ENCODE data around the gene BCORL1.

The BCORL1 gene

DNA sequence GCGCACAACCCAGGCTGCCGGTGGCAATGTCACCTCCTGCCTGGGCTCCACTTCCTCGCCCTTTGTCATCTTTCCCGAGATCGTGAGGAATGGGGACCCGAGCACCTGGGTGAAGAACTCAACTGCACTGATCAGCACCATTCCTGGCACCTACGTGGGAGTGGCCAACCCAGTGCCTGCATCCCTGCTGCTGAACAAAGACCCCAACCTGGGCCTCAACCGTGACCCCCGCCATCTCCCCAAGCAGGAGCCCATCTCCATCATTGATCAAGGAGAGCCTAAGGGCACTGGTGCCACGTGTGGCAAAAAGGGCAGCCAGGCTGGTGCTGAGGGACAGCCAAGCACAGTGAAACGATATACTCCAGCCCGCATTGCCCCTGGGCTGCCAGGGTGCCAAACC lies 32.3 kb downstream of the BCORL1 start:
- DNase-seq: no peak

DNA sequence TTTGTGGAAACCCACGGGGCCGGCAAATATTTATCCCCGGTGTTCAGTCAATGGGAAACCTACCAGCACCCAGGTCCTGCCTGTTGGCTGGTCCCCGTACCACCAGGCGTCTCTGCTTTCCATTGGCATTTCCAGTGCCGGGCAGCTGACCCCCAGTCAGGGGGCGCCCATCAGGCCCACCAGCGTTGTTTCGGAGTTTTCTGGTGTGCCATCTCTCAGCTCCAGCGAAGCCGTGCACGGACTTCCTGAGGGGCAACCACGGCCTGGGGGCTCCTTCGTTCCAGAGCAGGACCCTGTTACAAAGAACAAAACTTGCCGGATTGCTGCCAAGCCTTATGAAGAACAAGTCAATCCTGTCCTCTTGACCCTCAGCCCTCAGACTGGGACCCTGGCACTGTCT lies 32.7 kb downstream of the BCORL1 start:
- DNase-seq: no peak

DNA sequence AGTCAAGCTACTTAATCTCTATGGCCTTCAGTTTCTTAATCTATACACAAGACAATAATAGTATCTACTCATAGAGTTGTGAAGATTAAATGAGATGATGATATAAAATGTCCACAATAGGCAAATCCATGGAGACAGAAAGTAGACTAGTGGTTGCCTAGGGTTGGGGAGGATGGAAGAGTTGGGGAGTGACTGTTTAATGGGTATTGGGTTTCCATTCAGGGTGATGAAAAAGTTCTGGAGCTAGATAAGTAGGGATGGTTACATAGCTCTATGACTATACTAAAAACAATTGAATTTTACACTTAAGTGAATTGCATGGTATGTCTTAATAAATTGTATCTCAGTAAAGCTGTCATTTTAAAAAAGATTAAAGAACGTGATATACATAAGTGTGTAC lies 35.7 kb downstream of the BCORL1 start:
- DNase-seq: no peak

GRCh38 chrX:130020661-130021324 lies 38.4 kb downstream of the BCORL1 start:
- DNase-seq: no peak

DNA sequence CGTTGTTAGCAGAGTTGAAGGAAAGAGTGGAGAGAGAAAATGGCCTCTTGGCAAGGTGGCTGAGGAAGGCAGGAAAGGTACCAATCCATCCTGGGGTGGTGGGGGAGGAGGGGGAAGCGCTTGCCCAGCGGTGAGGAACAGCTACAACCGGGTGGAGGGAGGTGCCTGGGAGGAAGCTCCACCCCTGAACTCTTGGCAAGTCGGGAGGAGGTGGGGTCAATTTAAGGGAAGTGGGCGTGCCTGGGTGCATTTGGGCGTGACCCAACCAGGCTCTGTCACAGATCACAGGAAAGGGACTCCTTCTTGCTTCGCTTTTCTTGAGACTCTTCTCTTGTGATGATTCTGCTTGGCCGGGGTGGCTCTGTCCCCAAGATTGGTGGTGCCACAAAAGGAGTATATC lies 41.7 kb downstream of the BCORL1 start:
- DNase-seq: no peak

GRCh38 chrX:130025256-130025655 lies 42.8 kb downstream of the BCORL1 start:
- no peak for DNase-seq

- DNase-seq: no peak
Measured at GRCh38 chrX:130027569-130027968, 45.1 kb downstream of the BCORL1 start.

GRCh38 chrX:130028196-130028595 lies 45.8 kb downstream of the BCORL1 start:
- DNase-seq: peak; percentile 1

- DNase-seq: no peak
Measured at GRCh38 chrX:130030826-130031225, 48.4 kb downstream of the BCORL1 start.

- DNase-seq: no peak
Measured at GRCh38 chrX:130032552-130032951, 50.1 kb downstream of the BCORL1 start.

- DNase-seq: no peak
Measured at GRCh38 chrX:130034178-130034577, 51.7 kb downstream of the BCORL1 start.

- no peak for DNase-seq
Measured at GRCh38 chrX:130039847-130040246, 57.4 kb downstream of the BCORL1 start.

DNA sequence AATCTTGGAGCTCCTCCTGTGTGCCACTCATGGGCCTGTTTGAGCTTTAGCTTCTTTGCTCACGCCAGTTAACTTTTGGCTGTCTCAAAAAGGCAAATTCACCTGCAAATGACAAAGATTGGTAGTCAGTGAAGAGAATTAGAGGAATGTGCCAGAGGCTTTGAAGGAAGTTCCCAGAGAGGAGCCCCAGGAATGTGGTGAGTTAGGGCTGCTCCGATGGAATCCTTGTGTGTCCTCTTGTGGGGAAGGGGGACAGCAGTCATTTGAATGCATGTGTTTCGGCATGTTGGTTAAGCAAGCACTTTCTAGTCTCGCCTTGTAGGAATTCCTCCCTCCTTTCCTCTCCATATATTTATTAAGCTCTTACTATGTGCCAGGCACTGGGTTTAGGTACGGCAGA lies 65.0 kb downstream of the BCORL1 start:
- no peak for DNase-seq

DNA sequence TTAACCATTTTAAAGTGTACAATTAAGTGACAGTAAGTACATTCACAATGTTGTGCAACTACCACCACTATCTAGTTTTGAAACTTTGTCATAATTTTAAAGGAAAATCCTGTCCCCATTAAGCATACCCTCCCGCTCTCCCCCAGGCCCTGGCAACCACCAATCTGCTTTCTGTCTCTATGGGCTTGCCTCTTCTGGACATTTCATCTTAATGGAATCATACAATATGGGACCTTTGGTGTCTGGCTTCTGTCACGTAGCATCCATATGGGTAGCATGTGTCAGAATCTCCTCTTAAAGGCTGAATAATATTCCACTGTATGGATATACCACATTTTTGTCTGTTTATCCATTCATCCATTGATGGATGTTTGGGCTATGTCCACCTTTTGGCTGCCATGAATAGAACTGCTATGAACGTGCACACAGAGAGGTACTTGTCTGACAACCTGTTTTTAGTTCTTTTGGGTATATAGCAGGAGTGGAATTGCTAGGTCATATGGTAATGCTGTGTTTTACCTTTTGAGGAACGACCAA lies 66.3 kb downstream of the BCORL1 start:
- DNase-seq: no peak

DNA sequence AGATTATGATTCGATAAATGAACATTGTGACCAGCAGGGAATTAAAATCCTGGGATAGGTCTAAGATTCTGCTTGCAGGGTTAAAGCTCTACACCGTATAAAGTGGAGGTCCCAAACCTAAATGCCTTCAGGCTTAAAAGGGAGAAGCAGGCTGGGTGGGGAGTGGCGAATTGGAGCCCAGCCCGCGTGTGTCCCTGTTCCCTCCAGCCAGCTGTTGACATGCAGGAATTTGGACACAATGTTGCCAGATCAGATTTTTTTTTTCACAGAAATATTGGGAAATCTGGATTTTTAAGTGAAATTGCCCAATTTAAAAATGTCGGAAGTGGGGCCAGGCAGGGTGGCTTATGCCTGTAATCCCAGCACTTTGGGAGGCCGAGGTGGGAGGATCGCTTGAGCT lies 67.4 kb downstream of the BCORL1 start:
- no peak for DNase-seq

DNA sequence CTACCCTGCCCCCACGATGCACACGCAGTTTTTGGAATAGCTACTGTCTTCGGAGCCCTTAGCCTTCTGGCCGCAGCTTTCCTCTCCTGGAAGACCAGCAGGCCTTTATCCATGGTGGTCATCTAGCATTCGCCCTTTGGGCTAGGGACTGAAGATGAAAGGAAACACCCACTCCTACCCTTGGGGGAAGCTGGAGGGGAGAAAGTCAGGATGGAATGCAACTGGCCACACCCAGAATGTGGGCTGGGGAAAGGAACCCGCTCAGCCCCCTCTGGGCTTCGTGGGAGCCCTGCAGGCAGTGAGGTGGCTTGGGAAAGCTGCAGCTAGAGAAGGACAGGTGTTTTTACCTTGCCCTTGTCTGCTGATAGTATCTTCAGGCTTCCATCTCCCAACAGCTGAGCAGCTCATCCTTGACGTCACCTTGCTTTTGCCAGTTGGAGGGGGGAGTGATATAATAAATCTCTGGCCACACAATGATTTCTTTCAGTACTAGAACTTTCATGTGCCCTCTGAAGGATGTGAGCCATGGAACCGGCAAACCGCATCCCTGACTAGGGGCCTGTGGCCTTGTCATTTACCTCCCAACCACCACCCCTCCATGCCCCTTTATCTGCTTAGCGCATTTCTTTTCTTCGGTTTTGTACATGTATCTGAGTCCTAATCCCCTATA lies 68.9 kb downstream of the BCORL1 start:
- no peak for DNase-seq

- no peak for DNase-seq
Measured at GRCh38 chrX:130053236-130053635, 70.8 kb downstream of the BCORL1 start.

DNA sequence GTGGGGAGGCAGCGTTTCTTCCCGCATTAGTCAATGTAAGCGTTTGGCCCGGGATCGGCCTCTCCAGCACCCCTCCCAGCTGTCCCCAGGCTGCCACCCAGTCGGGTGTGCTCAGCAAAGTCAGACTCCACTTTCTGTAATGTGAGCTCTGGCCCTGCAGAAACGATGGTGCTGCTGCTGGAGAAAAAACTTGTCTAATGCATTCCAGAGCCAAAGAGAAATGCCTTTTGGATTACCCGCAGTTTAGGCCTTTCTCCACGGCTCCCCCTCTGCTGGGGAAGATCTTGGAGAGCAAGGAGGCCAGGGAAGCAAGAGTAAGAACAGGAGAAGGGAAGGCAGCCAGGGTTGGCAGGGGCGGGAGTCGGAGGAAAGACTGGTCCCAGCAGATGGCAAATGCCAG lies 72.7 kb downstream of the BCORL1 start:
- no peak for DNase-seq

- no peak for DNase-seq
Measured at GRCh38 chrX:130055899-130056298, 73.5 kb downstream of the BCORL1 start.

DNA sequence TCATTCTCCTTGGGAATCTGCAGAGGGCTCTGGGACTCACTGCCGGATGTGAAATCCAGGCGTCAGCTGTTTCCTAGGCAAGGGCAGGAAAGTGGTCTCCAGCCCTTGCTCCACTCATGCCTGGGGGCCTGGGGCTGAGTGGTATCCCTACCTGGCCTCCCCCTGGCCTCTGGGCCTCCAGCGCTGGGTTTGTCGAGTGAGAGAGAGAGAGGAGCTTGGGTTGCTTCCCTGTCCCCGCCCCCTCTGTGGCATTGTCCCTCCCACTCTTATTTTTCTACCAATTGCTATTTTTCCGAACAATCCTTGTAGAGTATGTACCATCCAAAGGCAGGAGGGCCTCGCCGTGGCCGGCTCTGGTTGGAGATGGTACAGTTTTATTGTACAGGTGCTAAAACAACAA lies 74.8 kb downstream of the BCORL1 start:
- no peak for DNase-seq

DNA sequence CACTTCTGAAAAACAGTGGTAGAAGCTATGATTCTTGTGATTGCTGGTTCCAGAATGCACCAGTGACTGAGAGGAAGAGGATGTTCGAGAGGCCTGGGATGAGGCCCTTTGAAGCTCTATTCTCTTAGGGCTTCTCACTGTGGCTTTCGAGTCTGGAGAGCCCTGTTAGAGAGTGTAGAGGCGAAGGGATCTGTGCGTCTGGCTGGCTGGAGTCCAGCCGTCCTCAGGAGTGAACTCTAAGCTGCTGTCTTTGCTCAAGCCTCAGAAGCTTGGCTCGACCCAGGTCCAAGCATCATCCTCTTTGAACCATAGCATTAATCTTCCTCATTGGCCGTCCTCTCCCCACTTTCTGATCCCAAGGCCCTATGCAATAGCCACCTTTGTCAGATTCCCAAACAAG lies 76.2 kb downstream of the BCORL1 start:
- DNase-seq: no peak

DNA sequence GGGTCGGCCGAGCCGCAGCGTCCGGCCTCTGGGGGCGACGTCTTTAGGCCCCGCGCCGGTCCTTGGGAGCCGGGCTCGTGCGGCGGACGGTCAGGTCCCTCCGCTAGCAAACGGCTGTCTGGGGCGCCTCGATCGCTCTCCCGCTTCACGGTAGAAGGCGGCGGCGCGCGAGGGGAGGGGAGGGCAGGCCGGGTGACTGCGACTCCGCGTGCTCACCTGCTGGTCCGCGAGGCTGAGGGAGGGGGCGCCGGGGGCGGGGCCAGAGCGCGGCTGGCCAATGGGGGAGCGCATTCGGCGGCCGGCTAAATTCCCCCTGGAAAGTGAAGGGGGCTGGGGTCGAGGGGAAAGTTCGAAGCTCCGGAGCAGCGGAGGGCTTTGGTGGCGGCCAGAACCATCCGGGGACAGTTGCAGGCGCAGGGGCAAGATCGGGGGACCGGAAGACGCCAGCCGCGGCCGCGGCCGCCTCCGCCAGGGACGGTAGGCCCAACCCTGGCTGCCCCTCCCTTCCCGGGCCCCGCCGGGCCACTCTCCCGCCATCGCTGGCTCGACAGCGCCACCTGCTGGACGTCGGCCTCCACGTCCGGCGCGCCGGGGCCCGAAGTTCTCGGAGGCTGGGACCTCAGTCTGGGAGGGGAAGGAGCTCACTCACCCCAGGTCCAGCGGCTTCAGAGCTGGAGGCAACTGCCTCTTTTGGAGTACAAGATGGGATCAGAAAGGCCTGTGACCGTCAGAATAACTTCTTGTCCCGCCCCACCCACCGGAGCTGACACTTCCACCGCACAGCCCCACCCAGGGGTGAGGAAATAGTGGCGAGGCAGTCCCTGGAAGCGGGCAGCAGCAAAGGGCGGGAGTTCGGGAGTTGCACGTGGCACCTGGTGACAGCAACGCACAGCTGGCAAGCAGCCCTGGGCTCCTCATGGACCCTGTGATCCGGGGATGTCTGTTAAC lies 78.0 kb downstream of the BCORL1 start:
- peak; percentile 49 for DNase-seq

DNA sequence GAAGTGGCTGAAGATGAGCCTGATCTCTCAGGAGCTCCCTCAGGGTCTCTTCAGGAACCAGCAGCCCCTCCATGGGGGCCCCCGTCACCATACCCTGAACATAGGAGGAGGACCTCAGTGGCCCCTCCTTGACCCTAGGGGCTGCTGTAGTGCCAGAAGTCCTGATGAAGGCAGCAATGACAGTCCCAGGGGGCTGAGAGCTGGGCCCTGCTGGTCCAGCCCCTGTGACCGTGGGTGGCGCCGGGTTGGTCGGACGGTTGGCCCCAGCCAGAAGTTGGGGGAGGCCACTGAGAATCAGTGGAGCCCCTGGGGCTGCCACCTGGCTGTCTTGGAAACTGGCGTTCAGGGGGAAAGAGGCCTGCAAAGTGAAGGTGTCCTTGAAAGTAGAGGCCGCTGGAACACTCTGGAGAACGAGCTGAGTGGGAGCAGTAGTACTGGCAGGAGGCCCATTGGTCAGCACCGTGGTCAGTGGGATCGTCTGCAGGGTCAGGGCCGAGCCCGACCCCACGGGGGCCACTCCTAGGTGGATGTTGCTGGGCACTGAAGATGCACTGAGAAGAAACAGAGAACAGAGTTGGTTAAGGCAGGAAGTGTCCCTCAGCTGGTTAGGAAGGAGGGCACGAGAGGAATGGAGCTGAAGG lies 84.7 kb downstream of the BCORL1 start:
- DNase-seq: no peak

Data from NCI-H526 treated with DMSO at 0.1 percent for 48 hours (cell line).